HG03060 (cell line): ENCODE measurements around the gene HOXB7.

Experiments
- ATAC-seq: cut with Tn5 transposase; IDR thresholded peaks from one replicate; pipeline ENCODE4 v1.9.1; 2021; ENCODE audit warnings: low read depth, moderate number of reproducible peaks; ENCODE audit not compliant: unreplicated experiment

The HOXB7 gene

GRCh38 chr17:48611681-48612455 is 1.1 kb upstream of the HOXB7 start:
- ATAC-seq, result no peak

DNA sequence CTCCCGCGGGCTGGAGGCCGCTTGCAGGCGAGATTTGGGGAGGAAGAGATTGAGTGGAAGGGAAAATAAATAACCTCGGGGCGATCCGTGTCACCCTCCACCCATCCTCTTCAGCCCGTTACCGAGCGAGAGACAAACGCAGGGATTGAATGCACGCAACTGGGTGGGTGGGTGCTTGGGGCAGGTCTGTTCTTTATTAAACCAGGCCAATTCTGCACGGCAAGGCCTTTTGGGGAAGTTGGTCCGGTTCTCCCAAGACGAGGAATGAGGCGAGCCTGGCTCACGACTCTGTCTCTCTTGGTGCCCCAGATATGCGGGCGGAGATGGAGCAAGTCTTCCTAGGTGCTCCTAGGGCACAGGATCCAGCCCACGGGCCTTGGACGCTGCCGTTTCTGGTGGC is 396 bp upstream of the HOXB7 start:
- ATAC-seq, result no peak

- ATAC-seq, result no peak
Measured at GRCh38 chr17:48609759-48610281, 997 bp downstream of the HOXB7 start.

GRCh38 chr17:48609033-48609432 is 1.8 kb downstream of the HOXB7 start:
- no peak for ATAC-seq

GRCh38 chr17:48608494-48608834 is 2.4 kb downstream of the HOXB7 start:
- no peak for ATAC-seq

DNA sequence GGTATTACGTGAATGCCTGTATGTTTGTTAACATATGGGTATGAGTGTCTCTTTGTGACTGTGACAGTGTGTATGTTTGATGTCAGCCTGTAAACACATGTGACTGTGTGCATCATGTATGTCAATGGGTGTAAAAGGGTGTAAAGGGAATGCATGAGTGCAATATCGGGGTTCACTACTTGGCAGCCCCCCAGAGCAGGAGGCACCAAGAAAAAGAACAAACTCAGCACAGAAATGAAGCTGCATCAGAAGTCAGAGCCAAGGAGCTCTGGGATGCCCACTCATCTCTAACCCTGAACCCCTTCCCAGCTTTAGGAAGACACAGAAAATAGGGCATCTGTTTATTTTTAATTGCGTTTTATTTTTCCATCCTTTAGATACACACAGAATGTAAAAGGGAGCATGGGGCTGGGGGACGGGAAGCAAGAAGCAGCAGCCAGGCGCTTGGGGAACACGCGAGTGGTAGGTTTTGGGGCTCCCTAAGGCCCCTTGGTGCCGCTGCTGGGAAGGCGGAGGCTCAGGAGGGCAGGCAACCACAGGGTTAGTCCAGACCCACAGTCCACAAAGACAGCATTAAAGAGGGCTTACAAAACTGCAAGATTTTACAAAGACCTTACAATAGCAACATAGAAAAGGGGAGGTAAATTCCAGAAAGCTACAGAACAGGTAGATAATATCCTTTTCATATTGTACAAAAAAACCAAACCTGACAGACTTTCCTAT is 3.8 kb downstream of the HOXB7 start:
- ATAC-seq, result no peak

DNA sequence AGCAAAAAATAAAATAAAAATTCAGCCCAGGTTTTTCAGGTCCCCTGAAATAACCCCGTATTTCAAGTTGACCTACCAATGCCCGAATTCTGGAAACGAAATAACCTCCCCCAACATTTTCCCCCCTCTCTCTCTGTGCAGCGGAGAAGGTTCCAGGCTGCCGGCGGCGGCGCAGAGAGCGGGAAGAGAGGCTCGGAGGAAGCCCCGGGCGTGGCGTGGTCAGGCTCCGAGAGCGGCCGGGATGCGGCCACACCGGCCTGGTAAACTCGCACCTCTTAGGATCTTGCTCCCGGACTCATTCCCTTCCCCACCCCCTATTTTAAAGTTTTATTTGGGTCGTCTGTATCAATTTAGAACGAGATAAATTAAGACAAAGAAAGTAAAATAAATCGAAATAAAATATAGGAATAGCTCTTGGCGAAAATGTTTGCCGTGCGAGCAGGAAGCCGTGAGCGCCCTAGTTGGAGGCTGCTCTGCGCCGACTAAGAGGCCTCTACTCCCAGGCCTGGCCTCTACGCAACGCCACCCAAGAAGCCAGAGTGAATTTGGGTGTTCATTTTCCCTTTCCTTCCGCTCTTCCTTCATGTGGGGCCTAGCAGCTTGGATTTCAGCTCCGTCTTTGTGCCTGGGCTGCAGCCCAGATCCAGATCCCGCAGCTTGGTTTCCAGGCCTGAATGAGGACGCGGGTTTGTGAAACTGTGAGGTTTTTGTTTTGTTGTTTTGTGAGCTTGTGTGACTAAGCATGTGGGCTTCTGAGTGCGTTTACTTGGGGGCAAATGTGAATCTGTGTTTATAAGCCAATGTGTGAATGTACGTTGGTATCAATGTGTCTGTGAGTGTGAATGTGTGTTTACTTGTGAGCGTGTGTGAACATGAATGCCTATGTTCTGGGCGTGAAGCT is 4.6 kb downstream of the HOXB7 start:
- ATAC-seq, result no peak

DNA sequence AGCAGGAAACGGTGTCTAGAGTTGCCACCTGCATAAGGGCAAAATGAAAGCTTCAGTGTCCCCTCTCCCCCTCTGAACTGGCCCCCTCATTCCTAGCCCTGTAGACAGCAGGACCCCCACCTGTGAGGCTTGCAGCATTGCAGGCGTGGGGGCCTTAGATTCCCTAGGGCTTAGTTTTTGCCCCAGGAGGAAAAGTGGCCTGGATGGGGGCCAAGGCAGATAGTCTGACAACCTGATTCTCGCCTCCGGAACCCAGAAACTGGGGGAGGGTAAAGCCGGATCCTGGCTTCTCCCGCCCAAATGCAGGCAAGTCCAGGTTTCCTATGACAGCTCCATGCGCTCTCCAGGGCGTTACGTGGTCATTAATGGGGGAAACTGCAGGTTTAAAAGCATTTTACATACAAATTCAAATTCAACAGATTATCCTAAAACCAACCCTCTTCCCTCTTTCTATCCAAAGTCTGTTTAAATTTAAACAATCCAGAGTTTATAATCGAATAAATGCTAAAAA is 5.4 kb downstream of the HOXB7 start:
- ATAC-seq, result no peak

GRCh38 chr17:48604770-48605329 is 6.0 kb downstream of the HOXB7 start, which contains the start of gene HOXB6:
Gene HOXB6, minus strand, starts transcription at chr17:48604986. Its CDS starts 6,836 bp downstream, at chr17:48598150.
- no peak for ATAC-seq

DNA sequence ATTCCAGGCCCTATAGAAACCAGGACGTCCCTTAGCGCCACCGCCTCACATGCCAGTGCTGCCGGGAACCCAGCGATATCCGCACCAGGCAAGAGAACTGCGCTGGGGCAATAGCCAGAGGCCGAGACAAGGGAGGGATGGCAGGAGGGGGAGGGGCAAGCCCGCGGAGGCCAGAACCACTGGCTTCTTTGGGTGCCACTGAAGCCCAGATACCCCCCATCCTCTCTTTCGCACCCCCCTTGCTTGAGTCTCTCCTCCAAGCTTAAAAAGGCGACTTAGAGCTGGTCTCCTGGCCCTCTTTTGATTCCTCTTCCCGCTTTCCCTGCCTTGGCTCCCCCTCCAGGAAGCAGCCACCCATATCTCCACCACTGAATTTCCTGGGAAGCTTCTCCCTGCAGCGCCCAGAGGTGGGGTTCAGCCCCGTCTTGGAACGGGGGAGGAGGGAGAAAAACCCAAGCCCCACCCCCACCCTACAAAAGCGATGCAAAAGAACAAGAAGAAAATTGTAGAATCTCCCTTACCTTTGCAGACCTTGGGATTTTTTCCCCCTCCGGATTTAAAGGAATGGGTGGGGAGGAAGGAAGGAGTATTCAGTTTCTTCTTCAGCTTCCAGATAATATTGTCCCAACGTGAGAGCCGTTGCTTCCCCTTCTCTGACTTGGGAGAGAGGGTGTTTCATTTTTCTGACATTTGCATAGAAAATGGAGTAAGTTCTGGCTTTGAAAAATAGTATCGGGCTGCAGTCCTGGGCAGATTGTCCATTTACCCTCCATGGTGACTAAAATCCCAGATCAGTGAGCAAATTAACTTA is 6.7 kb downstream of the HOXB7 start:
- ATAC-seq, result no peak

DNA sequence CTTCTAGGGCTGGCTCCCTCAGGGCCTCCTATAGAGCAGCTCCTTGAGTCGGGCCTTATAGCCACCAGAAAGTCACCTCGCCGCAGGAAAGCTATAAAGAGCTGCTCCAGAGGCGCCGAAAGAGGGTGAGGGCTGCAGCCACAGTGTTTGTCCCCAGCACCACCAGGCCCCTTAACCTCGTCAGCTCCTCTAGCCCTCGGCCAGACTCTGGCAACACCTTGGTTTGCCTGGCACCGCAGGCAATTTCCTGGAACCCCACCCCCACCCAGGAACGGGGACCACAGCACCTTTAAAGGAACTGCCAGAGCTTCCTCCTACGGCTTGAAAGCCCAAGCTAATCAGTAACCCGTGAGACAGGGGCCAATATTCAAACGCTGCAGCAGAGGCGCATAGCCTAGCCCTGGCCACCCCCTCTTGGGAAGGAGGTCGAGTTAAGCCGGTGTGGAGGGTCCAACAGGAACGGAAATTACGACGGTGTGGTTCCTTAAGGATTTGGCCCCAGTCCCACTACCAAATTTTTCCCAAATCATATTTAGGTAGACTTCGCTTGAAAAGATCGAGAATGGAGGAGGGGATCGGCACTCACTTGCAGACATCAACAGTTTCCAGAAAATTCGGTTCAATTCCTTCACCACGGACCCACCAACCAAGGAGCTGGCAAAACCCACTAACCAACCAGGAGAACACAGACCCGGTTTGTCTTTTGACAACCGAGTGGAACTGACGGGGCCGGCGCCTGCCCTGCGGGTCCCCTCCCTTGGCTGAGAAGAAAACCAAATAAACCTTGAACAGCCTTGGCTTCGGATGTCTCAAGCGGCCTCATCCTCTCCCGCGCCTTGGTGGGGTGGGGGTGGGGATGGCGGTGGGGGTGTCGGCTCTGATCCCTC is 9.0 kb downstream of the HOXB7 start:
- ATAC-seq, result no peak

DNA sequence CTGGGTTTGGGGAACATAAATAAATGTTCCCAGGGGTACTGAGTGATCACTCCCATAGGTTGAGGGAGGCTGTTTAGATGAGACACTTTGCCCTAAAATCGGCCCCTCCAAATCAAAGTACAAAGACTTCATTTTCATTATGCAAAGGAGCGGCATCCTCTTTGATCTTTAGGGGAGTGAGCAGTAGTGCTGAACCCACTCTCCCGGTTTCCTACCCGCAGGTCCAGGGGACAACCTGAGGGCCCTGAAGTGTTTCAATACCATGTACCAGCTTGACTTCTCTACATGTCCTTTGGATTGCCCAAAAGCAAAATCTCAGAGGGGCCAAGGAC is 9.6 kb downstream of the HOXB7 start:
- no peak for ATAC-seq

- no peak for ATAC-seq
Measured at GRCh38 chr17:48600244-48601098, 10.3 kb downstream of the HOXB7 start.

- no peak for ATAC-seq
Measured at GRCh38 chr17:48599354-48599753, 11.5 kb downstream of the HOXB7 start.

DNA sequence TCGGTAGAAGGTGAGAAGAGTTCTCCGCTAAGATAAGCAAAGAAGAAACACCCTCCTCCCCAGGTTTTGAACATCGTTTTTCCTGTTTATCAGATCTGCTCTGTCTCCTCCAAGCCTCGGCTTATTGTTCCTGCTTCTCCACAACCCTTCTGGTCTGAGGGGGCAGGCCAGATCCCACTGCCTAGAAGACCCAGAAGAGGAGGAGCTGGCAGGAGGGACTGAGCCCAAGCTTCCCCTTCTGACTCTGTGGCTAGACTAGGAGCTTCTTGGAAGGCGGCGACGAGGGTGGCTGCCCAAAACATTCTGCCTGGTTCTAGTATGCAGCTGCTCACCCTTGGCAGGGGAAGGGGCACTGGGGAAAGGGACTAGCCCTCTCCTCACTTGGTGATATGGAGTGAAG is 12.1 kb downstream of the HOXB7 start:
- ATAC-seq, result no peak

DNA sequence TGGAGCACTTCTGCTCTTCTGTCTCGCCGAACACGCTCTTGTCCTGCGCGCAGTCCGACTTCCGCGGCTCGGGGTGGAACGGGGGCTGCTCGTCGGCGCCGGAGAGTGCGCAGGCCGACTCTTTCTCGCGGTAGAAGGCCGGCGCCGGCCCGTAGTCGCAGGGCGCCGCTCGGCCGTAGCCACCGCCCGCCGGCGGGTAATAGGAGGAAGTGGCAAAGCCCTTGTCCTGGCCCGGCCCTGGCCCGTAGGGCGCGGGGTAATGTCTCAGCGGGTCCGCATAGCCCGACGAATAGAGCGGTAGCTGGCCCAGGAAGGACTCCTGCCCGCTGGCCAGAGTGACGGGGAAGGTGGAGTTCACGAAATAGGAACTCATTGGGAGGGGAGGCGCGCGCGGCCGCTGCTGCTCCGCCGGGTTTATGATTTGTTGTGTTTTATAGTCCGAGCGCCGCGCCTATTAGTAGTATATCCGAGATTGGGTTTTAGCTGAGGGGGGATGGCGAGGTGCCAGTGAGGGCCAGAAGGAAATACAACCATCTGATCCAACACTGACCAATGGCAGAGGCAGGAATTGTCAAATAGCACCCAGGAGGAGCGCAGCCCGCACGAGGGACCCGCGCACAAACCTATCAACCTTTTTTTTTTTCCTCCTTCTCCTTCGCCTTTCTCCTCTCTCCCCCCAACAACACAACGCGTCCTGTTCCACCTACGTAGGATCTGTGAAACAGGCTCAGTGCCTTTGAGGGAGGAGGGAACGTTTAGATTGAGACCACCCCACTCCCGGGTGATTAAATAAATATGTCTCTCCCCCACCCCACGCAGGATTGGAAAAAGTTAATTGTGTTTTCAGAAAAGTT is 12.8 kb downstream of the HOXB7 start:
- no peak for ATAC-seq

DNA sequence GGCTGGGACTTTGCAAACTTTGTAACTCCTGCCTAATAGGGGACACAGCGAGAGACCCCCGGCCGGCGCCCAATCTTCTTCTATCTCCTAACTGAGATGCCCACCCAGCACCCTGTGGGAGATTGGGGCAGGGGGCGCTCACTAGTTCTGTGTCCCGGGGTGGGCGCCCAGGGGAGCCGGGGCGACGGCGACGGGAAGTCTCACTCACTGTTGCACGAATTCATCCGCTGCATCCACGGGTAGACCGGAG is 13.4 kb downstream of the HOXB7 start:
- ATAC-seq, result no peak
